NCI-H774 (cell line): ENCODE results near the gene PRPH.
A peak's percentile ranks its signal among the peaks of the same experiment; 100 is the strongest.
"Not testable (repeated sequence)": the region's sequence is repeated elsewhere in the genome, so short reads cannot be mapped to it uniquely, and the experiment has no call there.

ENCODE experiments used
- DNase-seq: peaks from one replicate; lab custom pipeline; 2025; lab: John Stamatoyannopoulos, UW

The PRPH gene

GRCh38 chr12:49276304-49277290, 18.4 kb upstream of the PRPH start:
- DNase-seq: no peak

GRCh38 chr12:49277466-49277865, 17.5 kb upstream of the PRPH start:
- DNase-seq: peak; percentile 58

- DNase-seq: peak; percentile 74
Measured at GRCh38 chr12:49279706-49280159, 15.2 kb upstream of the PRPH start.

- DNase-seq: not testable (repeated sequence)
Measured at GRCh38 chr12:49280545-49280944, 14.4 kb upstream of the PRPH start.

GRCh38 chr12:49282302-49282701, 12.6 kb upstream of the PRPH start:
- DNase-seq: no peak

GRCh38 chr12:49282740-49283375, 12.1 kb upstream of the PRPH start:
- not testable (repeated sequence) for DNase-seq

- no peak for DNase-seq
Measured at GRCh38 chr12:49283541-49284429, 11.2 kb upstream of the PRPH start.

GRCh38 chr12:49284672-49285071, 10.3 kb upstream of the PRPH start:
- DNase-seq: no peak

GRCh38 chr12:49287876-49288275, 7.1 kb upstream of the PRPH start:
- no peak for DNase-seq

- peak; percentile 38 for DNase-seq
Measured at GRCh38 chr12:49288412-49288853, 6.5 kb upstream of the PRPH start.

GRCh38 chr12:49288922-49289555, 5.9 kb upstream of the PRPH start:
- DNase-seq: no peak

GRCh38 chr12:49292729-49293055, 2.3 kb upstream of the PRPH start:
- no peak for DNase-seq

GRCh38 chr12:49293056-49293956, 1.6 kb upstream of the PRPH start:
- DNase-seq: no peak

- DNase-seq: no peak
Measured at GRCh38 chr12:49294086-49294803, 702 bp upstream of the PRPH start.

GRCh38 chr12:49294804-49295081, 204 bp upstream of the PRPH start:
- no peak for DNase-seq

GRCh38 chr12:49296034-49296835, 1.3 kb downstream of the PRPH start:
- peak; percentile 53 for DNase-seq

- DNase-seq: peak; percentile 65
Measured at GRCh38 chr12:49296836-49297694, 2.1 kb downstream of the PRPH start.

GRCh38 chr12:49297695-49298060, 2.7 kb downstream of the PRPH start:
- DNase-seq: no peak
